GM21737 (cell line): ENCODE results near the gene ZNF532.
"Not testable (repeated sequence)": the region's sequence is repeated elsewhere in the genome, so short reads cannot be mapped to it uniquely, and the experiment has no call there.

ENCODE experiments used
- ATAC-seq: cut with Tn5 transposase; IDR thresholded peaks from one replicate; pipeline ENCODE4 v1.9.1; 2021; ENCODE audit warnings: mild to moderate bottlenecking, moderate library complexity; ENCODE audit not compliant: unreplicated experiment

The ZNF532 gene, protein sequence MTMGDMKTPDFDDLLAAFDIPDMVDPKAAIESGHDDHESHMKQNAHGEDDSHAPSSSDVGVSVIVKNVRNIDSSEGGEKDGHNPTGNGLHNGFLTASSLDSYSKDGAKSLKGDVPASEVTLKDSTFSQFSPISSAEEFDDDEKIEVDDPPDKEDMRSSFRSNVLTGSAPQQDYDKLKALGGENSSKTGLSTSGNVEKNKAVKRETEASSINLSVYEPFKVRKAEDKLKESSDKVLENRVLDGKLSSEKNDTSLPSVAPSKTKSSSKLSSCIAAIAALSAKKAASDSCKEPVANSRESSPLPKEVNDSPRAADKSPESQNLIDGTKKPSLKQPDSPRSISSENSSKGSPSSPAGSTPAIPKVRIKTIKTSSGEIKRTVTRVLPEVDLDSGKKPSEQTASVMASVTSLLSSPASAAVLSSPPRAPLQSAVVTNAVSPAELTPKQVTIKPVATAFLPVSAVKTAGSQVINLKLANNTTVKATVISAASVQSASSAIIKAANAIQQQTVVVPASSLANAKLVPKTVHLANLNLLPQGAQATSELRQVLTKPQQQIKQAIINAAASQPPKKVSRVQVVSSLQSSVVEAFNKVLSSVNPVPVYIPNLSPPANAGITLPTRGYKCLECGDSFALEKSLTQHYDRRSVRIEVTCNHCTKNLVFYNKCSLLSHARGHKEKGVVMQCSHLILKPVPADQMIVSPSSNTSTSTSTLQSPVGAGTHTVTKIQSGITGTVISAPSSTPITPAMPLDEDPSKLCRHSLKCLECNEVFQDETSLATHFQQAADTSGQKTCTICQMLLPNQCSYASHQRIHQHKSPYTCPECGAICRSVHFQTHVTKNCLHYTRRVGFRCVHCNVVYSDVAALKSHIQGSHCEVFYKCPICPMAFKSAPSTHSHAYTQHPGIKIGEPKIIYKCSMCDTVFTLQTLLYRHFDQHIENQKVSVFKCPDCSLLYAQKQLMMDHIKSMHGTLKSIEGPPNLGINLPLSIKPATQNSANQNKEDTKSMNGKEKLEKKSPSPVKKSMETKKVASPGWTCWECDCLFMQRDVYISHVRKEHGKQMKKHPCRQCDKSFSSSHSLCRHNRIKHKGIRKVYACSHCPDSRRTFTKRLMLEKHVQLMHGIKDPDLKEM (N-terminal part only)

DNA sequence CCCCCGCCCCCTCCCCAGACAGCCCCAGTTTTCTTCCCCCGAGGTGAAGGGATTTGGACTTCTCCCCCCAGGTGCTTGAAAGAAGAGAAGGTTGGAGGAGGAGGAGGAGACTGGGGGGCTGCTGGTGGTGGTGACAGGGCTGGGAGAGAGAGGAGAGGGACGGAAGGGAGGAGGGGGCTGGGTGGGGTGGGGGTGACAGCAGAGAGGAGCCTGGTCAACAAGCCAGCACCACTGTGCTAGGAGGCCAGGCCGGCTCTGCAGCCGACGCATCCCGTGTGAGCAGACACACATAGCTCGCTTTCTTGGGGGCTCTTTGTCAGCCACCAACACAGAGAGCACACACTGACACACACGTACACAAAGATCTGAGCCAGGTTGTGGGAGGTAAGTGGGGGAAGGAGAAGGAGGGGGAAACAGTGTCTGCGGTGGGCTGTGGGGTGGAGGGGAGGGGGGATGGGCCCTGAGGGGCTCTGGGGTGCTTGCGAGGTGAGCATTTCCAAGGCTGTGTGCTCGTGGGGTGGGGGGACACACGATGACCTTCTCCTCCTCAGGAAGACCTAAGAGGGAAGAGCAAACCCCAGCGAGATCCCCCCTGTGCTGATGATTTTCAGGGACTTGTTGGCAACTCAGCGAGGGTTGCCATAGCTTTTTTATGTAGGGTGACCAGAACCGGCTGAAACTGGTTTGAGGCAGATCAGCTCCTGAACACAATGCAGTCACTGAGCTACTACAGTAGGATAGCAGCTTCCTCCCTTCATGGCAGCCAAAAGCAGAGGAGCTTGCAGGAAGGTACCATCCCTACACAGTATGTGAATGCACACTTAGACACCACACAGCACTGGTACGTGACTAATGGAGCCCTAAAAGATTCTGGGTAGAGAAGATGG, at the start of gene ZNF532:
ZNF532 (plus strand) TSS at position 732 of the 887 bp plus-strand sequence. CDS start 53,411 bp downstream, outside the sequence.
- no peak for ATAC-seq

DNA sequence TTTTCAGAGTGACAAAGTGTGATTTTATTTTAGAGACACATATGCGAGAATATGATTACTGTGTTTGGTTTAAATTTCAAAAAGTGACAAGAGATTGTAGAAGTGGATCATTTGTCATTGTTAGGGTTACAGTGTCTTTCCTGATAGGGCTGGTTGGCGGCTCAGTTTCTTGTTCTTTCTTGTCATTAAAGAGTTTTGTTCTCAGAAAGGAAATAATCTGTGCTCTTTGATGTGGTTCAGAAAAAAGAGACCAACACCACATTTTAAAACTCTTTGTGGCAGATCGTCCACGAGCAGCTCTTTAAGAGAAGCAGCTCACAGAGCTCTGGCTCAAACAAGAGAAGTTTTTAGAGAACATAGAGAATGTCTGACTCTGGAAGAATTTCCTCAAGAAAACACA, 45.6 kb upstream of the ZNF532 start:
- ATAC-seq = no peak

DNA sequence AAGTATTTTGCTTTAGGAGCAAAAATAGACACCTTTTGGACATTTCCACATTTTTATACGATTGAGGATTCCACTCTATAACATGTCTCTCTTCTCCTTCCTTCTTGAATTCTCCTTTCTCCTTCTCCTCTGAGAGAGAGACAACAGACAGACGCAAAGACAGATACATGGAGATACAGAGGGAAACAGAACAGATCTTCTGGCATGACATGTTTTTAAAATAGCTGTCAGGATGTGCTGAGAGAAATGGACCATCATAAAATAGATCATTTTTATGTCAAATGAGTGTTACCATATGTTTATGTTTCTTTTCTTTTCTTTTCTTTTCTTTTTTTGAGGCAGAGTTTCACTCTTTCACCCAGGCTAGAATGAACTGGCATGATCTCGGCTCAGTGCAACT, 44.4 kb upstream of the ZNF532 start:
- no peak for ATAC-seq

DNA sequence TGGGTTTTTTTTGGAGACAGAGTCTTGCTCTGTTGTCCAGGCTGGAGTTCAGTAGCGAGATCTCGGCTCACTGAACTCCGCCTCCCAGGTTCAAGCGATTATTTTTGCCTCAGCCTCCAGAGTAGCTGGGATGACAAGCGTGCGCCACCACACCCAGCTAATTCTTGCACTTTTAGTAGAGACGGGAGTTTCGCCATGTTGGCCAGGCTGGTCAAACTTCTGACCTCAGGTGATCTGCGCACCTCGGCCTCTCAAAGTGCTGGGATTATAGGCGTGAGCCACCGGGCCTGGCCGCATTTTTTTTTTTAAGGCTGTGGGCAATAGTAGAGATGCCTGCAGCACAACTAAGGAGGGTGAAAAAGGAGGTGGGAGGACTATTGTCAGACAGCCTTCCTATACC, 41.7 kb upstream of the ZNF532 start:
- no peak for ATAC-seq

DNA sequence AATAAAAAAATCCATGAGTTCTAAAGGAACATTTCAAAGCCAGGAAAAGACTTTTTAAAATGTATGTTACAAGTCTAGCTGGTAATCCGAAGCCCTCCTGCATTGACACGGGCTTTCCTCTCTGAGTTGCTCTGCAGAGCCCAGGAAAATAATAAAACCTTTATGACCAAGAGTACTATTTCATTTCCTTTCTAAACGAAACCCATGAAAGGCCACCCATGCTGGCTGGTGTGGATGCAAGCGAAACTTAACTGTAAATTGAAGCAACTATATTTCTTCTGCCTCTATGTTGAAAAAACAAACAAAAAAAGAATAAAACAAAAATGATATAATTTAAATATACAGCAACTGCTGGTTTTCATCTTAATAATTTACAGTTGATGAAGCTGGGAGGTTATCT, 41.3 kb upstream of the ZNF532 start:
- ATAC-seq = no peak

DNA sequence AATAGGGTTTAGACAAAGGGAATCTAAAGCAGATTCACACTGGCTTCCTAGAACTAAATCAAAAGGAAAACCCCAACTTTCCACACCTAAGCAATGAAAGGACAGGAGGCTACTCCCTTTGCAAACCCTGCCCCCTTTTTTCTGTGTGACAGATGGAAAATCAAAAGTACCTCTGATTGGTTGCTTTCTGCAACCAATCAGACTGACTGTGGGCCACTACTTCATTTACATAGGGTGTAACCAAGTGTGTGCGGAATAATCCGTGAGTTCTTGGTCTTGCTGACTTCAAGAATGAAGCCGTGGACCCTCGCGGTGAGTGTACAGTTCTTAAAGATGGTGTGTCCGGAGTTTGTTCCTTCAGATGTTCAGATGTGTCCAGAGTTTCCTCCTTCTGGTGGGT, 37.8 kb upstream of the ZNF532 start:
- ATAC-seq = not testable (repeated sequence)

DNA sequence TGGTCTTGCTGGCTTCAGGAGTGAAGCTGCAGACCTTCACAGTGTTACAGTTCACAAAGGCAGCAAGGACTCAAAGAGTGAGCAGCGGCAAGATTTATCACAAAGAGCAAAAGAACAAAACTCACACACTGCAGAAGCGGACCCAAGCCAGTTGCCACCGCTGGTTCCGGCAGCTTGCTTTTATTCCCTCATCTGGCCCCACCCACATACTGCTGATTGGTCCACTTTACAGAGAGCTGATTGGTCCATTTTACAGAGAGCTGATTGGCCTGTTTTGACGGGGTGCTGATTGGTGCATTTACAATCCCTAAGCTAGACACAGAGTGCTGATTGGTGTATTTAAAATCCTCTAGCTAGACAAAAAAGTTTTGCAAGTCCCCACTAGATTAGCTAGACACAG, 37.2 kb upstream of the ZNF532 start:
- no peak for ATAC-seq

DNA sequence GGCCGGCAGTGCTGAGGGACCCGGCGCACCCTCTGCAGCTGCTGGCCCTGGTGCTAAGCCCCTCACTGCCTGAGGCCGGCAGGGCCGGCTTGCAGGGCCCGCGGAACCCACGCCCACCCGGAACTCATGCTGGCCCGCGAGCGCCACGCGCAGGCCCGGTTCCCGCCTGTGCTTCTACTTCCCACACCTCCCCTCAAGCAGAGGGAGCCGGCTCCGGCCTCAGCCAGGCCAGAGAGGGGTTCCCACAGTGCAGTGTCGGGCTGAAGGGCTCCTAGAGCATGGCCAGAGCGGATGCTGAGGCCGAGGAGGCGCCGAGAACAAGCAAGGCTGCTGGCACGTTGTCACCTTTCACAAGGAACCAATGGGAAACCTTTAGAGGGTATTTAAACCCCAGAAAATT, 36.8 kb upstream of the ZNF532 start:
- ATAC-seq = no peak

DNA sequence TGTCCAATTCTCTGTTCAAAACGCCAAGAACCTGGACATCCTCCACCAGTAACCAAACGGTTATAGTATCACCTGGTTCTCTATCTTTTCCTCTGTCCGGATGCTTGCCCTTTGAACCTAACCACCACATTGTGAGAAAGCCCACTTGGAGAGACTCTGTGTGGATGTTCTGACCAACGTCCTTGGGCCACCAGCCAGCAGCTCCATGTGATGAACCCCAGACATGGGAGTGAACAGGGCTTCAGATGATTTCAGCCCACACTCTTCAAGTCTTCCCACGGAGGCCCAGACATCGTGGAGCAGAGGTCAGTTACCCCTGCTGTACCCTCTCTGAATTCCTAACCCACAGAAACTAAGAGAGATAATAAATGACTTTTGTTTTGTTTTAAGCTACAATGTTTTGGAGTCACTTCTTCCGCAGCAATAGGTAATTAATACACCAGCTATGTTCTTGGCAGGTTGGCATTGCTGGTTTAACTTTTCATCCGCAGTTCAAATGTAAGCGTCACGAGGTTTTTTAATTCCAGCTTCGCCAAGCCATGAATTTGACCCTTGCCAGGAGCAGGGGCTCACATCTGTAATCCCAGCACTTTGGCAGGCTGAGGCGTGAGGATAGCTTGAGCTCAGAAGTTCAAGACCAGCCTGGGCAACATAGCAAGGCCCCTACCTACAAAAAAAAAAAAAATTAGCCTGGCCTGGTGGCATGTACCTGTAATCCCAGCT, 36.1 kb upstream of the ZNF532 start:
- no peak for ATAC-seq

DNA sequence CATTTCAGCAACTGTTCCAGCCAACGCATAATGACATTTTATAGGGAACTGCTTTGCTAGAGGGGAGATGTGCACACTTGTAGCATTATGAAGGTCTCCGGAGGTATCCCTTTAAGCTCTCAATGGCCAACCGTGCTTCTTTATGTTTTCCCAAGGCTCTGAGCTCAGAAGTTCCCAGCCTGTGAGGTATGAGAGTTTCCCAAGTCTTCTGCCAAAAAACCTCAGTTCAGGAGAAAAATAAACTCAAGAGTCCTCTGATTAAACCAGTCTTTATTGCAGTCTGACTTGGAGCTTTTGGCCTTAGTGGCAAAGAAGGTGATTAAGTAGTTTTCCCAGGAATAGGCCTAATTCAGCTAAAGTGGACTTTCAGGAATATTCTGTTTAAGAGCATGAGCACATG, 35.4 kb upstream of the ZNF532 start:
- no peak for ATAC-seq

DNA sequence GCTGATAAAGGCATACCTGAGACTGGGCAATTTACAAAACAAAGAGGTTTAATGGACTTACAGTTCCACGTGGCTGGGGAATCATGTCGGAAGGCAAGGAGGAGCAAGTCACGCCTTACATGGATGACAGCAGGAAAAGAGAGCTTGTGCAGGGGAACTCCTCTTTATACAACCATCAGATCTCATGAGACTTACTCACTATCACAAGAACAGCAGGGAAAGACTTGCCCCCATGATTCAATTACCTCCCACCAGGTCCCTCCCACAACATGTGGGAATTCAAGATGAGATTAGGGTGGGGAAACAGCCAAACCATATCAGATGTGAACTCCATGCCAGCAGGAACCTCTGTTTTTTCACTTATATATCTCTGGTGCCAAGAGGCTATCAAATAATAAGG, 34.8 kb upstream of the ZNF532 start:
- ATAC-seq = not testable (repeated sequence)

DNA sequence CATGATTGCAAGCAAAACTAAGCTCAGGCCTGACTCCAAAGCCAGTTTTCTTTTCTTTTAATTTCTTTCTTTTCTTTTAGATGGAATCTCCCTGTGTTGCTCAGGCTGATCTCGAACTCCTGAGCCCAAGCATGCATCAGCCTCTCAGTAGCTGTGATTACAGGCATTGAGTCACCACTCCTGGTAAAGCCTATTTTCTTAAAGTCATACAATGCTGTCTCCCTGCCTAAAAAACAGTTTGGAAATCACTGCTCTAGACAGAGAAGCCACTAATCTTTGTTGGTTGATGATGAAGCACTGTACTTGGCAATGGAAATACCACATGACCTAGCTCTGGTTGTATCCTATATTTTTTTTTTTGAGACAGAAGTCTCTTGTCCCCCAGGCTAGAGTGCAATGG, 33.1 kb upstream of the ZNF532 start:
- ATAC-seq = no peak

DNA sequence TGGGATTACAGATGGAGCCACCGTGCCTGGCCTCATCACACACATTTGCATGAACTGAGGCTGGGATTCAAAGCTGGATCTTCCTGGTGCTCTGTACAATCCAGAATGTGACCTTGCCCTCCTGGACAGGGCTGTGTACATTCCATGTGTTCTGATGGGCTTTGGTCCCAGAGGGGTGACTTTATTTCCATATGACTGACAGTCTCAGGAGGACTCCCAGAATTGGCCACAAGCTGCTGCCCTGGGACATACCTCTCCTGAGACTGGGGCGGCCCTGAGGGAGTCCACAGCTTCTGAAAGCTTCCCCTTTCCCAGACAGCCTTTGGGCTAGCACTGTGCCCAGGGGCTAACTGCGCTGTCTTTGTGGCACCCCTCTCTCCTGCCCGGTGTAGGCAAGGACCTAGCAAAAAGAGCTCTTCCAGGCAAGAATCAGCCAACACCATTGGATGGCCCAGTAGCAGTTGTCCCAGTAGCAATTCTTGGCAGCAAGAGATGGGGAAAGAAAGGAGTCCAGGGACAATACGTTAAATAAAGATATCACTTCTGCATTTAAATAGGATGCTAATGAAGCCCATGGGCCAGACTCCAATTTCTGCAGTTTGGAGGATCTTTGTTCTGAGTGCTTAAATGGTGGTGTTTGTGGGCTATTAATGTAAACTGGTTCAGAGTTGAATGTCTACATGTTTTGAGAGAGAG, 26.4 kb upstream of the ZNF532 start:
- ATAC-seq = no peak

DNA sequence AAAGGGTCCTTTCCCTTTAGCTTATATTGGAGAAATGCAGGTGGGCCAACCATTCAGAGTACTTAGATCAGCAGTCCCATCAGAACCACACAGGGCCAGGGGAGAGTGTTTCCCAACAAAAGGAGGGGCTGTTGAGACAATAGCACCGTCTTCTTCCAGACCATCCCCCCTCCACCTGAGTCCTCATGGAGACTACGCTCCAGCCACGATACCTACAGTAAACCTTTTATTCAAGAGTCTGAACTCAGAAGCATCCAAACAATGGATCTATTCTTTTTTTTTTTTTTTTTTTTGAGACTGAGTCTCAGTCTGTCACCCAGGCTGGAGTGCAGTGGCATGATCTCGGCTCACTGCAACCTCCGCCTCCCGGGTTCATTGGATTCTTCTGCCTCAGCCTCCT, 25.7 kb upstream of the ZNF532 start:
- no peak for ATAC-seq

DNA sequence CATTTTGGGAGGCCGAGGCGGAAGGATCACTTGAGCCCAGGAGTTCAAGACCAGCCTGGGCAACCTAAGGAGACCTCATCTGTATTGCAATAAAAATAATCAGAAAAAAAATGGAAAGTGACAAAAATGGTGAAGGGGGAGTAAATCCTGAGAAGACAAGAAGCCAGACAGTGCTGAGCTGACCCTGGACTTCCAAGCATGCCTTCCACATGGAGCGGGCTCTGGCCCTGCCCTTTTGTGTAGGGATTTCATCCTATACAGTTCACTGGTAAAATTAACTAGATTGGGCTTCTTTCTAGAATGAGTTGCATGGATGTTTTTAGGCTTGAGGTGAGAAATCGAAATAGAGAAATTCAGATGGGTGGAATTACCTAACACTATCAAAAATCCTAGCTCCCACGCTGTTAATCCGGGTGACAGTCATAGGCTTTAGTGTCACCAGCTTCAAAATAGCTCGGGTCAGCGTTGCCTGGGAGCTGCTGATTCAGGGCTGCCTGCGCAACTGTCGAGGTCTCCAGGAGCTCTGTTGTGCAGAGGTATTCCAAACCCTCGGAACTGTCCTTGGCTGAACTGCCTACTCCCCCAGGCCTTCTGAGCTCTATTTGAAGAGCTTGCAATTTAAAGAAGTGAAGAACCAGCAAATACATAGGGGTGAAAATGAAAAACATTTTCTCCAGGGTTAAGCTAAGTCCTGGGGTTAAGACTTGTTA, 21.5 kb upstream of the ZNF532 start:
- no peak for ATAC-seq

DNA sequence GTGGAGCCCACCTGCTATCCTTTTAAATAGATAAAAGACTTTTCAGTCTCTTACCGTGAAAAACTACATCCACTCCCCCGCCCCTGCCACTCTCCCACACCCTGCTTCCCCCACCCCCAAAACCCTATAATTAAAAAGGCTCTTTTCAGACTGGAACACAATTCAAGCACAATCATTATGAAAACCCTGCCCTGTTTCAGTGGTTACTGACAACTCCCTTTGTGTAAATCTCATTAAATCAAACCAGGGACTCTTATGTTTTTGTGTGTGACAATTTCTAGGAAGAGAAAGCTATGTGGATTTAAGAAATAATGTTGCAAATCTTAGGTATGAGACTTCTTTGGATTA, 21.0 kb upstream of the ZNF532 start:
- ATAC-seq = no peak

DNA sequence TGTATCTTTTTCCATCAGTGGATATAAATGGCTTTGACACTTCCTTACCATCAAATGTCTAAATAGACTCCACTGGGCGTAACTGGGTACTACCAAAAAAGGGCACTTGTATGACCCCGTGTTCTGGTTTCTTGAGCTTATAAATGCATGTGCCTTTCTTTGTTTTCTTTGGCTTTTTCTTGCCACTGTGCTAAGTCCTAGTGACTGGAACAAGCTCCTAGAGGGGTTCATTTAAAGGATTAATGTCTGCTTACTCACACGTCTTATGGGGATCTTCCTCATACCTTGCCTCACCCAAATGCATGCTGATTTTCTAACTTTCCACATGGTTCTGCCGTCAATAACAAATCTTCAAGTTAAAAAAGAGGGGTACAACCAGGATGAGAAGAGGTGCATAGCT, 19.8 kb upstream of the ZNF532 start:
- ATAC-seq = no peak

DNA sequence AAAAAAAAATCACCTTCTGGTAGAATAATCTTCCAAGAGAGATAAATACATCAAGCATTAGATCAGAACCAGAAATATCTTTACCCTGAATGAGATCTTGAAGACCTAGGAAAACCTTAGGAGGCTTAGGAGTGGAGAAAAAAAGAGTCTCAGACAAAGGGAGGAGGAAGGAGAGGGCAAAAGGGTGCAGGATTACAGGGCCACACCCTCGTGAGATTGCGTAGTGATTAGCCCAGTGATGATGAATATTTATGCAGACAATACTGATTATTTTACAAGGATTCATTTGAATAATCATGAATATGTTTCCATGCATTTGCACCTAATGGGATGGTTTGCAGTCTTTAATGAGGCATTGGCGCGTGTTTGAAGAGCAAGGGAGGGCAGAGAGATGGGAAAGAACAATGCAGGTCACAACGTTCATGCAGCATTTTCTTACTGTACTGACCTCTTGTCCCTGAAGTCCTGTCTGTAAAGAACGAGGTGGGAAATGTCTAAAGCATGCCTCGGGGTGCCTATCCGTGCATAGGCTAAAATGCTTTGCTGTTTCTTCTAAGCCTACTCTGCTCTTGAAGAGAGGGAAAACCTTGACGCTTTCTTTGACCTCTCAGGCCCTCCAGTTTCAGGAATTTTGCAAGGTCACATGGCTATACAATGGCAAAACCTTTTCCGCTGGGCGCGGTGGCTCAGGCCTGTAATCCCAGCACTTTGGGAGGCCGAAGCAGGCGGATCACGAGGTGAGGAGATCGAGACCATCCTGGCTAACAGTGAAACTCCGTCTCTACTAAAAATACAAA, 18.6 kb upstream of the ZNF532 start:
- ATAC-seq = no peak
